Pulmonary artery endothelial cell (primary cell): ENCODE measurements around the gene ARL6IP1. TPM values are rescaled to one million over a fixed set of nuclear protein-coding genes. Genes with fewer than 3 reads are reported as not detected.

Experiments
- DNase-seq: peaks from one replicate; pipeline ENCODE4 v3.0.0-alpha.2; 2011; ENCODE audit warnings: low read depth, low spot score
- total RNA-seq: library from RNA; depleted of rRNA; stranded (reverse); fragments of >200 nt; gene quantifications from 2 replicates; pipeline ENCODE4 v1.2.3, GENCODE V29; 2014

Gene ARL6IP1
- 223 and 465 TPM in 2 replicates for total RNA-seq

DNA sequence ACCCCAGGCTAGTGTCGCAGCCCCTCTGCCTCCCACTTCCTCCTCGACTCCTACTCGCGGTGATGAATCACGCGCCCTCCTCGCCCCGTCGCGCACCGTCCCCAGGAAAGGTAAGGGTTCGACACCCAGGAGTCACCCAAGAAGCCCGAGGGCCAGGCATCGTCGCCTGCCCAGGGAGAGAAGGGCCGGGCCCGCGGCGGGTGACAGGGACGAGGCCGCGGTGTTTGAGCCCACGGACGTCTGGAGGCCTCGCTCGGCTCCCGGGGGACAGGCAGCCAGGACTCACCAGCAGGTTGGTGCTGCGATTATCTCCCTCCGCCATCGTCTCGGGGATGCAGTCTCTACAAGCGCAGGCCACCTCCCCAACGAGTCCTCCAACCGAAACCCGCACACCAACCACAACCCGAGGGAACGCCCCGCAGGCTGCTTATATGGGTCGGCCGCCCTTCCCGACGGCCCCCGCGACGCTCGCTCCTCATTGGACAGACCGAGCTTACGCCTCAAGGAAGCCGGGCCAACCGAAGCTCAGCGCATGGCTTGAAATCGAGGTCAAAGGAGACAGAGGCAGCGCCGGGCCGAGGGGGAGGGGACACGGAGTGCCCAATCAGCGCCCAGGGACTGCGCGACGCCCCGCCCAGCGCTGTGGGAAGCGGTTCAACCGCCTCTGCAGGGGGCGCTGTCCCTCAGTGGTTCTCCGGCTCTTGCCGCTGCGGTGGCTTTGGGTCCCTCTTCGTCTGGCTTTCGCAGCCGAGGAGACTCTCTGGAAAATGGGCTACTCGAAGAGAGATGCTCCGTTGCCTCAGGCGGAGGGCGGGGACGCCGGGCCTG, at the start of gene ARL6IP1:
TSS of gene ARL6IP1 (minus strand) at position 405 of the 828 bp plus-strand sequence. CDS start at position 322, 83 bp downstream.
- DNase-seq: peak; percentile 98

DNA sequence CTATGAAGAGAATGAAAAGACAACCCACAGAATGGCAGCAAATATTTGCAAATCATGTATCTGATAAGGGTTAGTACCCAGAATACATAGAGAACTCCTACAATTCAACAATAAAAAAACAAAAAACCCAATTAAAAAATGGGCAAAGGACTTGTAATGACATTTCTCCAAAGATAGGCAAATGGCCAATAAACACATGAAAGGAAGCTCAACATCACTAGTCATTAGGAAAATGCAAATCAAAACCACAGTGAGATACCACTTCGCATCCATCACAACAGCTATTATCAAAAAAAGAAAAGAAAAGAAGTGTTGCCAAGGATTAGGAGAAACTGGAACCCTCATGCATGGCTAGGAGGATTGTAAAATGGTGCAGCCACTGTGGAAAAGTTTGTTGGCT, 45.1 kb upstream of the ARL6IP1 start:
- no peak for DNase-seq

DNA sequence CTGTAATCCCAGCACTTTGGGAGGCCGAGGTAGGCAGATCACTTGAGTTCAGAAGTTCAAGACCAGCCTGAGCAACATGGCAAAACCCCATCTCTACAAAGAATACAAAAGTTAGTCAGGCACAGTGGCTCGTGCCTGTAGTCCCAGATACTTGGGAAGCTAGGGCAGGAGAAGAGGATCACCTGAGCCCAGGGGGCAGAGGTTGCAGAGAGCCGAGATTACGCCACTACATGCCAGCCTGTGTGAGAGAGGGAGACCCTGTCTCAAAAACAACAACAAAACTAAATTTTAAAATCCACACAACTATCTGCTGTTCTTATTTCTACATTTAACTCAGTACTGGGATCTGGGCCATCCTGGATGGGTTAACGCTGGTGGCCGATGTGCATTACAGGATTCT, 41.2 kb upstream of the ARL6IP1 start:
- no peak for DNase-seq

DNA sequence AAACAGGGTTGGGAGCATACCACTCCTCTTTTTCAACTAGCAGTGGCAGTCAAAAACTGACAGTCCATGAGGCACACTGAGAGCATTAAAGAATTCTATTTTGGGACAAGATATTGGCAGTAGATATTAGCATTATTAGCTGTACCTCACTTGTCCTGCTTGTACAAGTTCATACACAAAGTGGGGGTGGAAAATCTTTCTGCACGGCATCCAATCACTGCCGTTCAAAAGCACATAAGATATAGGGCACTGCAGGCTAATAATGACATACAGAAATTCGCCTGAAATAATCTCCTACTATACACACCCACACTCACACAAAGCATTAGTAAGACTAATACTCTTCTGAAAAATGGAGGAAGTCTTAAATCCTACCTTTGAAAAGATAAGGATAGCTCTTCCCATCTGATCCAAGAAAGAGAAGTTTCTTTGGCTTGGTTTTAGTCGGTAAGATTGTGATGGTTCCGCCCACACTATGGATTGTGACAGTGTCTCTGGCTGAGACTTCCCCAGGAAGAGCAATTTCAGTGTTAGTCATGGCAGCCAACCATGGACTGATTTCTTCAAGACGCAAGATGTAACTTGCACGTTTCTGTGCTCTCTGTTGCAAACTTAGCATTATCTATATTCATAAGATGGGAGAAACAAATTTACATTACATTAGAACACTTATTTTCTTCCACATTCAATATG, 40.6 kb upstream of the ARL6IP1 start:
- DNase-seq: no peak

DNA sequence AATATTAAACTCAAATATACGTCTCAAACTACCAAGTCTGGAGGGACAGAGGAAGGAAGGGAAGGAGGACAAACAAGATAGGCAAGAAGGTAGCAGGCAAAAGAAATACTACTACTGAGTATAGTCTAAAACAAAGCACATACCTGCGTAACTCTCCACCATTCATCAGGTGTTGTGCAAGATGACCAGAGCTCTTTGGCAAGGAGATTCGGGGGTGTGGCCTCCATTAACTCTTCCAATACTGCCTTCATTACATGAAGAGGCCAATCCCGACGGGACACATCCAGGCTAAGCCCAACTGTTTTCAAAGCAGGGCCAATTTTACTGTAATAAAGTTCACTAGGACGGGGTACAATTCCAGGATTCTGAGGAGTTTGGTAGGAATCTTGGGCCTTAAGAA, 38.2 kb upstream of the ARL6IP1 start:
- DNase-seq: no peak

DNA sequence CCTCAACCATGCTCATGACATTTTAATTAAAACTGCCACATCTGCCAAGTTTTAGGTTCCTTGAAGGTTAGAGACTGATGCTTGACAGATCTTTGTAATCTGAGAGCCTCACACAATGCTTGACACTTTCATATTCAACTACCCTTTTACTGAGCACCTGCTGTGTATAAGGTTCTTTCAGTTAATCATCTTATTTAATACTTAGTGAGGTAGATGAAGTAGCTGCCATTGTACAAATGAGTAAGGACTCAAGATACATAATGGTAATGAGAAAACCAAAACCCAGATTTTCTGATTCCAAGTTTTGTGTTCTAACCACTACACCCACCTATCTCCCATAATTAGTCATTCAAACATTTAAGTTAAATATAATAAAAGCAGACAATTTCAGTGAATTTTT, 35.4 kb upstream of the ARL6IP1 start:
- DNase-seq: no peak

DNA sequence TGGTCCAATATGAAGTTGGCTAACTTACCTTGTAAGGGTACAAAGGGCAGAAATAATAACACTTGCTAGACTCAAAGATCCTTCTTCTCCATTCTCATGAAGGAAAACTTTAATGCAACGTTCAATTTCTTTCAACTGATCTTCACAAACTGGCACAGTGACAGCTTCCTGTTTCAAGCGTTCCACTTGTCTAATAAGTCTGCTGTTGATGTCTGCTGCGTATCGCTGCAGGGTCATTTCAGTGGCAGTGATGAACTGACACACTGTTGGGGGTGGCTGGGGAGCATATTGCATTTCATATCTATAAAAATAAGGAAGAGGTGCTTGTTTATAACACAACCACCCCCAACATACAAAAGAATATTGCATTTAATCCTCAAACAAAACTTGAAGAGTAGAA, 33.5 kb upstream of the ARL6IP1 start:
- DNase-seq: no peak

DNA sequence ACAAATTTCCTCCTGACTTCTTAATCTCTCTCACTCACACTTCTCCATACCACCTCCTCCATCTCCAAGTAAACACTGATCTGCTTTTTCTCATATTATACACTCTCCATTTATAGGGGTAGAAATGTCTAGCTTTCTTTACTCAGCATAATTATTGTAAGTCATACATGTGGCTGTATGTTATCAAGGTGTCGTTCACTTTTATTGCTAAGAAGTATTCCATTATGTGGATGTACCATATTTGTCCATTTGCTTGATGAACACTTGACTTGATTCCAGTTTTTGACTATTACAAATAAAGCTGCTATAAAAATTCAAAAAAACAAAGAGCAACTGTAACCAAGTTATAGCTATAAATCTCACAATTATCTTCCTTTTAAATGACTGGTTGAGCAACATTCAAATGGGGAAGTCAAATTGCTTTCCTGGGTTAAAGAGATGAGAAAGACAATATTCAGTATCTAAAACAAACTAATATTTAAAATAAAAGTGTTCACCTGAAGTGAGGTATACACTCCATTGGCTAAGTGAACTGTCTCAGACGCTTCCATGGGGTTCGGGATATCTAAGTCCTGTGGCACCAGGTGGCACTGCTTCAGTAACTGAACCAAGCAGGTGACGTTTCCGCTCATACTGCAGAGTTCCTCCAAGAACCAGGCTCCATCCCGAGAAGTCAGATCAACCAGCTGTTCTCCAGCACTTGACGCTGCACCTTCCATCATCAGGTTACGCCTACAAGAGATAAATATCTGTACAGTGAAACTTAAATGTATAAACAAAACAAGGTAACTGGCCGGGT, 32.6 kb upstream of the ARL6IP1 start:
- no peak for DNase-seq

DNA sequence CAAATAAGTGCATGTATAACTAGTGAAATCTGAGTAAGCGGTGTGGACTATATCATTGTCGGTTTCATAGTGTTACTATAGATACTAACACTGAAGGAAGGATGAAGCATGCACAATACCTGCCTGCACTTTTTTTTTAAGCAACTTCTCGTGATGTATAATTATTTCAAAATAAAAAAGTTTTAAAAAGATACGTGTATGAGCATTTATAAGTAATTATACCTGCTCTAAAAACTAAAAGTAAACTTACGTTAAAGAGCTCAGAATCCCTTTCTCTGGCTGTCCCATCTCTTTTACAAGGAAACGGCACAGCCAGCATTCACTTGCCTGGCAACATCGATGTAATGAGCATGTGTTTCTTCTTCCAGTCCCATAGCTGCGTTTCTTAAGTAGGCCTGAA, 31.3 kb upstream of the ARL6IP1 start:
- DNase-seq: no peak

DNA sequence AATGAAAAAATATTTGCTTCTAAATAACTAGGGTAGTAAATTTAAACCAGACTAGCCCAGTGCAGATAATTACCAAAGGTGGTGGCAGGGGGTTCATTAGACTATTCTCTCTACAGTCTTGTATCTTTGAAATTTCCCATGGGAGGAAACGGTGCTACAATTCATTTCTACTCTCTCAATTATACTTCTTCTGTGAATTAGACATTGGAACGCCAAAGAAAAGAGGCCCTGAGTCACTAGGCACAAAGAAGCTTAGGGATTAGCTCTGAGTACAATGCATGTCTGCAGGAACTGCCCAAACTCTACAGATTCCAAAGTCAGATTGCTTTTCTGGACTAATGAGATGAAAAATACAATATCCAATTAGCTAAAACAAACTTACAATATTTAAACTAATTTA, 30.7 kb upstream of the ARL6IP1 start:
- DNase-seq: no peak

DNA sequence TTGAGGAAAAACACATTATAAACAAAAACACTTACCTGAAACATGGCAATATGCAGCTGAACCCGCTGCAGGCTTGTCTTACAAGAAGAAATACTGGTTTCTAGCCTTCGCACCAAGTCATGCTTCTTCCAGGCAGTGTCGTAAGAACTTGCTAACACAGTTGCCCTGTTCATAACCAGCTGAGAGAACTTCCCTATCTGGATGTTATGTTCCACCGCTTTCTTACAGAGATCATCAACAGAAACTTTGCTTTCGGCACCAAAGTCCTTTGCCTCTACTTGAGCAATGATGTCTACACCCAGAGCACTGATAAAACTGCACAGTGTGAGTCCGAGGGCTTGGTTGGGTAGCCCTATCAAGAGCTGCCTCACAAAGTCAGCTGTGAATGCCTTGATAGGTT, 27.9 kb upstream of the ARL6IP1 start:
- no peak for DNase-seq

DNA sequence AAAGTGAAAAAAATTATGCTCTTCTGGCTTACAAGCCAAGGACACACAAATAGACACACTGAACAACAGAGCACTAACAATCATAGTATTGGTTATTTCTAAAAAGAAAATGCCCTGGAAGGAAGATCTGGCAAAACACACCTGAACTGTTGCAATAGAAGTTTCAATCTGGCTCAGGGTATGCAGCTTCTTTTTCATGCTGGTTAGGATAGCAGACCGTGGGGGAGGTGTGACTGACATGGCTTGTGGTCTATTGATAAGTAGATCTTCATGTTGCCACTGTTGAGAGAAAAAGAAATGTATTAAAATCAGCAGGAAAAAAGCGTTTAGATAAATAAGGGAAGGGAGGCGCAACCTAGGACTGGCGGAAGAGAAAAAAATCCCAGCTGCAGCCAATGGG, 26.5 kb upstream of the ARL6IP1 start:
- no peak for DNase-seq

DNA sequence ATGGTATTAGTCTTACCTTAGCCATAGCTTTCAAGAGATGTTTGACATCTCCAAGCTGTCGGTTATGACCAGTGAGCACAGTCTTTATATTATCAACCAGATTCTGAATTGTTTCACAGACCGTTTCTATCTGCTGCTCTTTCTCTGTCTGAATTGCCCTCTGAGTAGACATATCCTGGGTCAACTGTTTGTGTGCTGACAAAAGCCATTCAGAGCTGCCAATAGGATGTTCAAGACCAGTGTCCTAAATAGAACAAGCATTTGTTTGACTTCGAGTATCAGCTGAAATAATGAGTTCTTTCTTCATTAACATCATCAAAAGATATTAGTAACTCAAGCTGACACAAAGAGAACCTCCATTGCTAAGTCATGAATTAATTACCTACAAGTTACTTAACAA, 14.9 kb upstream of the ARL6IP1 start:
- no peak for DNase-seq

DNA sequence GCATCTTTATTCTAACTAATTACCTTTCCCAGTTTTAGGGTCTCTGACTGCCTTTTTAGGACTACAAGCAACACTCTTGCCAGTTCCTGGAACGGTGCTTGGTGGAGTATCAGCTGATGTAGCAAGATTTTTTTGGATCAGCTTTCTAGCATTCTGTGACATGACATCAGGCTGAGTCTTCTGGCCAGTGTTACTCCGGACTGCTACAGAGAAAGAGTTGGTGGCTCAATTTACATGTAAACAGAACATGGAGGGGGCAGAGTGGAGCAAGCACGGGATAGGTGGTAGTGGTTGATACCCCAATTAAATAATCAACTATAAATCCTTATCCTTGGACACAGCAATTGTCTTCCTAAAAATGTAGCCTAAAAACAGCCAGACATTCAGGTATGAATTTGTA, 10.6 kb upstream of the ARL6IP1 start:
- DNase-seq: no peak

DNA sequence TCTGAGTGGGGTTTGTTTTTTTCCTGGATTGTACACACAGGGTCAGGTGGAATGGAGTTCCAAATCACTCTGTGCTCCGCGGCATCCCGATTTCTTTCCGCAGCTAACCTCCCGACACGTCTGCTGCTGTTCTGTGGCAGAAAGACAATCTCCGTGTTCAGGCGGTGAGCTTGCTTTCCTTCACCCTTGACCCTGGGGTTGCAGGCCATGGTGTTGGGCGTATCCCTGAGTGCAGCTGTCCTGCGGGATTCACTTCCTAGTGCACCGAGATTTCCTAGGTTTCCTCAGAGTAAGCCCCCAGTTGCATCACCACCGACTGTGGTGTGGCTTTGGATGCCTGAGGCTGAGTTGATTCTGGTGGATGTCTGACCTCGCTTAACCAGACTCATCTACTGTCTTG, 7.8 kb upstream of the ARL6IP1 start:
- no peak for DNase-seq

DNA sequence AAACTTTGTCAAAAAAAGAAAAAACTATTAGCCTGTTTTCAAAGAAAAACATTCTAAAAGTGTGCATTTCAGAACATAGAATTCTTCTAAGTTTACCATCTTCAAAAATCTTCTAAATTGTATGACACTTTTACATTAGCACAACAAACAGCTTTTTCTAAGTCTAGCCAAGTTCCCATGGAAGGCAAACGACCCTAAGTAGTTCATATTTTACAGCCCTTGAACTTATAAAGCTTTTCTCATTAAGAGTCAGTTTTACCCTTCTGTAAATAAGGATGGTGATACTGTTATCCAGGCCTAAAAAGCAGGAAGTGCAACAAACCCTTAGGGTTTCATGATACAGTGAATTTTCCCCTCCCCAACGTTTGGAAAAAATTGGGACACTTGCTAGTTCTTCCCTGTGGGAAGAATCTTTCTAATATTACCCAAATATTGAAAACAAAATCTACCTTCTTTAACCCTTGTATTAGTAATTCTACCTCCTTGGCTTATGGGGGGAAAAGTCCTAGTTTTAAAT, 4.0 kb upstream of the ARL6IP1 start:
- no peak for DNase-seq

DNA sequence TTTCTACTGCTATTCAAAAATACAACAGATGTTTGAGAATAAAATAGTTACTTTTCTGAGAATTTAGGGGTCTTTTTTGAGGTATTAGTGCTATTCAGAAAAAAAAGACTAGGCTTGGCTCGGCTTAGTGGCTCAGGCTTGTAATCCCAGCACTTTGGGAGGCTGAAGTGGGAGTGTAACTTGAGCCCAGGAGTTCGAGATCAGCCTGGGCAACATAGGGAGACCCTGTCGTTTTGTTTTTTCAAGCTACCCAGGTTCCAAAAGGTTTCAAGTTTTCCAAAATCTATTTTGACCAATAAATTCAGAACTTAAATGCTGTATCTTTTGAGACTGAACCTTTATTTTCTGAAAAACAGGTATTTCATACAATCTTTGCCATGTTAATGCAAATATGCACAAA, 3.2 kb upstream of the ARL6IP1 start:
- DNase-seq: no peak

DNA sequence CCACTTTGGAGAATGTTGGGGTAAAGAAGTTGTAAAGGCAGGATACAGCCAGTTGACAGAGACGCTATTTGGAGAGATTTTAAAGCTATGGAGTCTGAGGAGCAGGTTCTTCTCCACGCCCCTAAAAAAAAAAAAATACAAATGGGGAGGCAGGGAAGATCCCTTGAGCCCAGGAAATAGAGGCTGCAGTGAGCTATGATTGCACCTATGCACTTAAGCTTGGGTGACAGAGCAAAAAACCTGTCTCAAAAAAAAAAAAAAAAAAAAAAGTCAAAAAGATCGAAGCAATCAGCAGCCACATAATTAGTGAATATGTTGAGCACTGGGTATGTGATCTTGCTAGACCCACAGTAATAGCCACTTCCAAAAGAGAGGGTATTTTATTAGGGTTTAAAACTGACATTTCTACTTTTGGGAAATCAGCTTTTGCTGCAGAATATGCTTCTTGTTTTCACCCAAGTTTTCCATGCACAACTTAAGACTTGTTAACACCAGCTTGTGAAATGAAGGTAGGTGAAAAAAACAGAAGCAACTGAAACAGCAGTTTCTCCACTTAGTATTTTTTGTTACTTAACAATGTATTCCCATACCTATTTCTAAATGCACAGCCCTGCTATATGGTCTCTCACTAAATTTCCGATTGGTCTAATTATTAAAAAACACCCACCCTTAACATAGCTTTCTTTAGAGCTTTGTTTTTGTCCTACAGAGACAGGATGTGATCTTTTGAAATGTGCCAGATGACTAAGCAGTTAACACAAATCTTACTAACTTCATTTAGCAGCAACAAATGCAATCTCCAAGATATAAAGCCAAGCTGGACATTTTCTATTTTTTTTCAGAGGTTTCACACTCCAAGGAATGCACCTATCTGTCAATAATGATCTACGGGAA, 2.5 kb upstream of the ARL6IP1 start:
- peak; percentile 64 for DNase-seq

DNA sequence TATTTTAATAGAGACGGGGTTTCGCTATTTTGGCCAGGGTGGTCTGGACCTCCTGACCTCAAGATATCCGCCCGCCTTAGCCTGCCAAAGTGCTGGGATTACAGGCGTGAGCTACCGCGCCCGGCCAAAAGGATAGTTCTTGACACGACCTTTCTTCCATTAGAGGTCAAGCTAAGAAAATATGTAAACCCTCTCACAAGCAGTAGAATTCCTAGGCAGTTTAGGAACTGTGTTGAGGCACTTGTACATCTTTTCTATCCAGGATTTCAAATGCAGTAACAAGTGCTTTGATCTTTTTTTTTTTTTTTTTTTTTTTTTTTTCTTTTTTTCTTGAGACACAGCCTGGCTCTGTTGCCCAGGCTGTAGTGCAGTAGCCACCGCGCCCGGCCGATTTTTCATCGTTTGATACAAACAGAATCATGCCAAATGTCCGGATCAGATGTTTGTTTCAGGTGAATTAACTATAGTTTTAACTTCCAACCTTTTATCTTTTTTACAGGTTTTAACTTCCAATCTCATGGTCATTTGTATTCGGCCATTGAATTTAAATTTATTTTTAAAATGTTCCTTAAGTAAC, 1.5 kb upstream of the ARL6IP1 start:
- DNase-seq: no peak

DNA sequence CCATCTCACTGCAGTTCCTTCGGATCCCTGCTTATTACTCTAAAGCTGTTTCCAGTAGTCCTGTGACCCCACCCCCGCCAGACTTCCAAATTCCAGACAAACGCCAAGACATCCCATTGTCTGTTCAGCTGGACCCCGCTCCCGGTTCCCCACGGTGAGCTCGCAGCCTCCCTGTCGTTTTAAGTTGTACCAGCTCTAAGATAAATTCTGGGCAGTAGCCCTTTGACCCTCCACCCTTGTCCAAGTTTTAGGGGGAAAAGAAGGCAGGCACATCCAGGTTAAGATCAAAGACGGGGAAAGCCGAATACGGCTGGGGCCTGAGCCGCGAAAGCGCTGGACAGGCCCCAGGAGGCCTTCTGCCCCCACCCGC, 589 bp downstream of the ARL6IP1 start:
- no peak for DNase-seq

DNA sequence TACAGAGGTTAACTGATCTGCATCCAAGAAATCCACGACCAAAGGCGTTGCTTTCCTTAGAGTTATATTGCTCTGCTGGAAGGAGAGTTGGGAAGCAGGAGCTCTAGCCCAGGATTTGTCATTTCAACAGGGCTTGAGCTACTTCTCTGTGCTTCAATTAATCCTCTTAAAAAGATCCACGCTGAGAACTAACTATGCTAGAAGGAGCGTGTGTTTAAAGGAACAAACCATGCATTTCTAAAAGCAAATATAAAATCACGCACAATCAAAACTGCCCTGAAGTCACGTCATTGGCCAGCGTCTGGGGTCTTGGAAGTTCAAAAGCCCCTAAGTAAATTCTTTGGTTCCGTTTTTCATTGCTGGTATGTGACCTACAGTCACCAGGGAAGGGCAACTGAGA, 1.1 kb downstream of the ARL6IP1 start:
- no peak for DNase-seq
